HTERT RPE-1 (cell line): ENCODE measurements around the gene ZNF683.
"Not testable (repeated sequence)": the region's sequence is repeated elsewhere in the genome, so short reads cannot be mapped to it uniquely, and the experiment has no call there.

ENCODE experiments used
- in situ Hi-C: fragments of 300-500 bp; cut with MboI; formaldehyde crosslinking; loops from 4 replicates; pipeline ENCODE4 v1.14.3; 2020; ENCODE audit warnings: low sequenced_read_pairs

The ZNF683 gene

DNA sequence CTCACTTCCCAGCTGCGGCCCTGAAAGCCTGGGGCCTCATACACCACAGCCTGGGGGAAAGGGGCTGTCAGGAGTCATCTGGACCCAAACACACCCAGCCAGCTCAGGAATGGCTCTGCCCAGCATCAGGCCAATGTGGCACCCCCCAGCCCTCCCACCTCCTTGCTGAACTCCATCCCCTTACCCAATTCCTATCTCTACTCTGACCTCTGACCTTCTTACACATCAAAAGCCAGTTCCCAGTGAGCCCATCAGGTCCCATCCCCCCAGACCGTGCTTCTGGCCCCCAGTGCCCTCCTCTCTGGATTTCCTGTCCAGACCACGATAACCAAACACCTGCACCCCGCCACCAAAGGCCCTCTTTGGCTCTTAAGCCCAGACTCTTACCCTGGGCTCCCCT is 34.9 kb downstream of the ZNF683 start:
- in situ Hi-C loops = no loop called here

GRCh38 chr1:26337206-26337535 is 35.4 kb downstream of the ZNF683 start:
- in situ Hi-C loops = no loop called here

DNA sequence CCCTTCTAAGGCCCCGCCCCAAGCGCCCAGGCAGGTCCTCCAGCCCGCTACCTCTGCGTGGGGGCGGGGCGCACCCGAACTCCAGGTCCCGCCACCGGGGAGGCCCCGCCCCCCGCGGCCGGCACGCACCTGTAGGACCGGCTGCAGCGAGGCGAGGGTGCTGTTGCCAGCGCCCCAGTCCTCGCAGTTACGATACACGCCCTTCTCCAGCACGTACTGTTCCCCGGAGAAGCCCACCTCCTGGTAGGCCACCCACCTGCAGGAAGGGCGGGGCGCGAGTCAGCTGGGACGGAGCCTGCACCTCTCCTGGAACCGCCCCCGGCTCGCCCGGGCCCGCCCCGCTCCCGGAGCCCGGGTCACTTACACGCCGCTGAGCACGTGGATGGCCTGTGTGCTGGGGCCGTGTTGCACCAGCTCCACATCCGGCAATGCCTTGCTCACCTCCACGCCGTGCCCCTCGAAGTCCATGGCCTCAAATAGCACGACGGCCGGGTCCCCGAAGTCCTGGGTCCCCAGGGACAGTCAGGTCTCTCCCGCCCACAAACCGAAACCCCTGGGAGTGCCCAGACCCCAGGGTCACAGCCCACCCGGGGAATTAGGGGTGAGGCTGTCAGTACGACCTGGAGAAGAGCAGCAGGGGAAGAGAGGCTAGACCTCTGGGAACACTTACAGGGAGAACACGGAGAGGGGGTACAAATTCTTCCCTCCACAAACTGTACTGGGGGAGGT is 35.9 kb downstream of the ZNF683 start:
- in situ Hi-C loops = no loop called here

- in situ Hi-C loops = no loop called here
These were observed 36.6 kb downstream of the ZNF683 start for GRCh38 chr1:26335774-26336476.

- in situ Hi-C loops = not testable (repeated sequence)
These were observed 39.2 kb downstream of the ZNF683 start for GRCh38 chr1:26333312-26333711.

DNA sequence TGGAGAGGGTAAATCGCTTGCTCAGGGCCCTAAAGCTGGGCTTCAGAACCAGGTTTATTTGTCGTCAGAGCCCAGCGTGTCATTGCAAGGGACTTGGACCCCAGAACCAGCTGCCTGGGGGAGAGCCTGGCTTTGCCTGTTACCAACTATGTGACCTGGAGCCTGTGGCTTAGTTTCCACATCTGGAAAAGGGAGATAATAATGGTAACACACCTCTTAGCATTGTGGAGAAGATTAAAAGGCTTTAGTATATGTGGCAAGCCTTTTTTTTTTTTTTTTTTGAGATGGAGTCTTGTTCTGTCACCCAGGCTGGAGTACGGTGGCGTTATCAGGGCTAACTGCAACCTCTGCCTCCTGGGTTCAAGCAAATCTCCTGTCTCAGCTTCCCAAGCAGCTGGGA is 42.3 kb downstream of the ZNF683 start:
- in situ Hi-C loops = no loop called here

DNA sequence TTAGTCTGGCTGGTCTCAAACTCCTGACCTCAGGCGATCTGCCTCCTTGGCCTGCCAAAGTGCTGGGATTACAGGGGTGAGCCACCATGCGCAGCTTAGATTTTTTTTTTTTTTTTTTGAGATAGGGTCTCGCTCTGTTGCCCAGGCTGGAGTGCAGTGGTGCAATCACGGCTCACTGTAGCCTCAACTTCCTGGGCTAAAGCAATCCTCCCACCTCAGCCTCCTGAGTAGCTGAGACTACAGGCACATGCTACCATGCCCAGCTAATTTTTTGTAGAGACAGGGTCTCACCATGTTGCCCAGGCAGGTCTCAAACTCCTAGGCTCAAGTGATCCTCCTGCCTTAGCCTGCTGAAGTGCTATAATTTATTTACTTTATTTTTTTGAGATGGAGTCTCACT is 43.2 kb downstream of the ZNF683 start:
- in situ Hi-C loops = not testable (repeated sequence)

DNA sequence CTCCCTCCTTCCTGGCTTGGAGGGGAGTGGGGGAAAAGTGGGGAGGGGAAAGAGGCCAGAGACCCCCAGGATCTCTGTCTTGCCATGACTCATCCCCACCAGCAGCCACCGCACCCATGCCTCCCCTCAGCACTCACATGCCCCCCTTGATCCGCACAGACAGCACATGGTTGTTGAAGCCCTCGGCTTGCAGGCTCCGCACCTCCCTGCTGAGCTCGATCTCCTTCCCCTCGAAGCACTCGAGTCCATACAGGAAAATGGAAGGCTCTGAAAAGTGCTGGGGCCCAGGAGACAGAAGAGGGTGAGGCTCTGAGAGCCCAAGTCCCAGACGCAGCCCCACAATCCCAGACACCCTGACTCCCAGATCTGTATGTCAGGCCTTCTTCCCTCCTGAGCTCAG is 44.0 kb downstream of the ZNF683 start:
- in situ Hi-C loops = no loop called here

- in situ Hi-C loops = no loop called here
These were observed 44.6 kb downstream of the ZNF683 start for GRCh38 chr1:26327956-26328362.

GRCh38 chr1:26324550-26324949 is 48.0 kb downstream of the ZNF683 start:
- in situ Hi-C loops = no loop called here

GRCh38 chr1:26323382-26323781 is 49.2 kb downstream of the ZNF683 start:
- in situ Hi-C loops = no loop called here

- in situ Hi-C loops = no loop called here
These were observed 50.6 kb downstream of the ZNF683 start for GRCh38 chr1:26322042-26322331.

GRCh38 chr1:26321315-26322041 is 51.1 kb downstream of the ZNF683 start:
- in situ Hi-C loops = no loop called here

DNA sequence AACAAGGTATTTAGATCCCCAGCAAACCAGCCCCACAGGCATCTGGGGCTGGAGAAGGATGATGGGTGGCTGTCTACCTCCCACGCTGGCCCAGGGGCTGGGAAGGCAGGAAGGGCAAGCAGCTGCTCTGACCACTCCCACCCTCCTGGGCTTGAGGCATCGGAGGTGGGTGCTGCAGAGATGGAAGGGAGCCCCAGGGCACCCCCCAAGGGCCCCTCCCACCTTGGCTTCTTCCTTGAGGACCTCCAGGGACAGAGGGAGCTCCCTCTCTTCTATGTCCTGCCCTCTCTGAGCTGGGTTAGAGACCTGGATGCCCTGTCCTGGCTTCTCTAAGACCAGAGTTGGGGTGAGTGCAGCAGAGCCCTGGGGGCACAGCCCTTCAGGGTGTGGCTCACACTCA is 51.7 kb downstream of the ZNF683 start:
- in situ Hi-C loops = no loop called here

DNA sequence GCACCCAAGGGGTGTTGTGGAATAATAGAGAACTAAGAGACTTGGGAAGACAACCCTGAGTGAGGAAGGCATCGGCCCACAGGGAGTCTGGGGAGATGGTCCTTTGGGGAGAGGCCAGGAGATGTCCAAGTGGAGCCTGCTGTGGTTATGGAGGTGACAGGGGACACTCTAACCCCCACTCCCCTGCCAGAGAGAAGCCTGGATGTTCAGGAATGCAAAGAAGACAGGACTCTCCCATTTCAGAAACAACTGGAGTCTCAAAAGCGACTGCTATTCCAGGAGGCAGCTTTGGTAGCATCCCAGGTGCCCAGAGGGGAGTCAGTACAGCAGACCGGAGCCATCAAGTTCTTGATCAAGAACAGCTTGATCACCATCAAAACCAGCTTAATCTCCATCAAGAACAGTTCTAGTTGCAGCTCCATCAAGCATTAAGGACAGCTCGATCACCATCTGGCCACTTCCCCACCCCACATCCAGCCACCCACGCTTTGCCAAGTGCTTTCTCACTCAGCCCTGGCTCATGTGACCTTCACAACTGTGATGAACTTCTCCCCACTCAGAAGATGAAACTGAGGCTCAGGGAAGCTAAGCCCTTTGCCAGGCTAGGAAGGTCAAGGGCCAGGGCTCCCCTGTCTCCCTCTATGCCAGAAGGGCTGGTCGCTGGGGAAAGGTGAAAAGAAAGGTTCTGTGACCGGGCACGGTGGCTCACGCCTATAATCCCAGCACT is 54.0 kb downstream of the ZNF683 start:
- in situ Hi-C loops = no loop called here

GRCh38 chr1:26317612-26318337 is 54.8 kb downstream of the ZNF683 start, which contains the start of gene CD52:
Gene CD52, plus strand, starts transcription at chr1:26317958. Its CDS starts 60 bp downstream, at chr1:26318018.
- in situ Hi-C loops = no loop called here

- in situ Hi-C loops = no loop called here
These were observed 55.4 kb downstream of the ZNF683 start for GRCh38 chr1:26317146-26317545.

- in situ Hi-C loops = no loop called here
These were observed 56.4 kb downstream of the ZNF683 start for GRCh38 chr1:26315874-26316850.

DNA sequence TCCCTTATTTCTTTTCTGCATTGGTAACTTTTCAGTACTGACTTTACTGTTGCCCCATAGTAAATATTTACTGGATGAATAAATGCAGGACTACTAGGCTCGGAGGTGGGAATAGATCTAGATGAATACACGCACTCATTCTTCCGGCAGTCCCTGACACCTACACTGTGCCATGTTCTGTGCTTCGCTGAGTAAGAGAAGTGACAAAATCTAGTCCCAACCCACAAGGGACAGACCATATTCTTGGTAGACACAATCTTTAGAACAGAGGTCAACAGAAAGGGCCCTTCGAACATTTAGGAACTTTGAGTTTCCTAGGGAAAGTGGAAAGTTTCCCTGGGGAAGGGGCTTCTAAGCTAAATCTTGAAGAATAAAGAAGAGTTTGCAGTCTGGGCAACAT is 58.0 kb downstream of the ZNF683 start:
- in situ Hi-C loops = no loop called here
